WTC11 (cell line): ENCODE results near the gene ETV6.

Experiments used
- CREB1 ChIP-seq: sonication (generic); formaldehyde crosslinking; IDR thresholded peaks from 2 replicates; pipeline ENCODE4 v1.8.0; 2023; ENCODE audit warnings: mild to moderate bottlenecking, missing genetic modification reagents
- RELA ChIP-seq: sonication (generic); formaldehyde crosslinking; IDR thresholded peaks from 2 replicates; pipeline ENCODE4 v1.8.1; 2022; ENCODE audit warnings: missing genetic modification reagents, mild to moderate bottlenecking, borderline replicate concordance
- ZNF232 ChIP-seq: sonication (generic); formaldehyde crosslinking; IDR thresholded peaks from 2 replicates; pipeline ENCODE4 v1.8.0; 2022; ENCODE audit warnings: mild to moderate bottlenecking, missing genetic modification reagents
- TF ChIP-seq, protein P1 (sequence below): fragments of 200-600 bp; IDR thresholded peaks from 2 replicates; pipeline ENCODE4 v1.8.0; 2022; ENCODE audit warnings: antibody characterized with exemption

DNA sequence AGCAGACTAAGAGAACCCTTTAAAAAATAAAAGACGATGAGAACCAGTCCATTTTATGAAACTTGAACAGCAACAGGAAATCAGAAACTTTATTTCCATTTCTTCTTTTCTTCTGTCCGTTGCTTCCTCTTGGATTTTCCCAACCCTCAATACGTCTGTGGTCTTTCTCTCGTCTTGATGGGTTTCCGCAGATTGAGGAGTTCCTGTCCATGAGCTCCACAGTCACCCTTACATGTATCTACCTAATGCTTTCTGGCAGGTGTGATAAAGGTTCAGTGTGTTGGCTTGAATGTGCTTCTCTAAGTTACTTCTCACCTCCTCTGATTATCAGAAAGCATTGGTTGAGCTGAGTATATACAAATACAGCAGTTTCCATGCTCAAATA lies 110.0 kb downstream of the ETV6 start:
- TF ChIP-seq, protein P1, sequence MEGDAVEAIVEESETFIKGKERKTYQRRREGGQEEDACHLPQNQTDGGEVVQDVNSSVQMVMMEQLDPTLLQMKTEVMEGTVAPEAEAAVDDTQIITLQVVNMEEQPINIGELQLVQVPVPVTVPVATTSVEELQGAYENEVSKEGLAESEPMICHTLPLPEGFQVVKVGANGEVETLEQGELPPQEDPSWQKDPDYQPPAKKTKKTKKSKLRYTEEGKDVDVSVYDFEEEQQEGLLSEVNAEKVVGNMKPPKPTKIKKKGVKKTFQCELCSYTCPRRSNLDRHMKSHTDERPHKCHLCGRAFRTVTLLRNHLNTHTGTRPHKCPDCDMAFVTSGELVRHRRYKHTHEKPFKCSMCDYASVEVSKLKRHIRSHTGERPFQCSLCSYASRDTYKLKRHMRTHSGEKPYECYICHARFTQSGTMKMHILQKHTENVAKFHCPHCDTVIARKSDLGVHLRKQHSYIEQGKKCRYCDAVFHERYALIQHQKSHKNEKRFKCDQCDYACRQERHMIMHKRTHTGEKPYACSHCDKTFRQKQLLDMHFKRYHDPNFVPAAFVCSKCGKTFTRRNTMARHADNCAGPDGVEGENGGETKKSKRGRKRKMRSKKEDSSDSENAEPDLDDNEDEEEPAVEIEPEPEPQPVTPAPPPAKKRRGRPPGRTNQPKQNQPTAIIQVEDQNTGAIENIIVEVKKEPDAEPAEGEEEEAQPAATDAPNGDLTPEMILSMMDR = no peak
- TF ChIP-seq RELA (CRISPR knock-in tag) (no peak), ZNF232 (CRISPR knock-in tag) (no peak), CREB1 (CRISPR knock-in tag) (no peak)
